Stimulated activated naive B cell treated with anti-CD40 and anti-IgM and Interleukin-4, amounts not matched to agents 10 μg/mL and 1 μg/mL and 100 μg/mL, for 72 hours (primary cell): ENCODE results near the gene ENTREP1.
"Not testable (repeated sequence)": the region's sequence is repeated elsewhere in the genome, so short reads cannot be mapped to it uniquely, and the experiment has no call there.

Experiments used
- ATAC-seq, 2 donors: fragments of 150-1000 bp; cut with Tn5 transposase; replicated peaks; 2 replicates each; pipeline ENCODE4 v1.10.0; 2021; ENCODE audit warnings: moderate library complexity in 1 of 2
- DNase-seq: peaks from one replicate; pipeline ENCODE4 v3.0.0; 2021
- H3K27ac Mint-ChIP-seq: one replicate; pipeline ENCODE4 v1.8.0; 2022; ENCODE audit warnings: mild to moderate bottlenecking, mixed read lengths
- H3K27me3 Mint-ChIP-seq, 2 donors: one replicate each; pipeline ENCODE4 v1.8.0; 2022; ENCODE audit warnings: mixed read lengths in 2 of 2
- H3K36me3 Mint-ChIP-seq, 2 donors: one replicate each; pipeline ENCODE4 v1.8.0; 2022; ENCODE audit warnings: mixed read lengths in 2 of 2, mild to moderate bottlenecking in 1 of 2
- H3K4me1 Mint-ChIP-seq, 2 donors: one replicate each; pipeline ENCODE4 v1.8.0; 2022; ENCODE audit warnings: mixed read lengths in 2 of 2, mild to moderate bottlenecking in 1 of 2
- H3K4me3 Mint-ChIP-seq, 2 donors: one replicate each; pipeline ENCODE4 v1.8.0; 2022; ENCODE audit warnings: mild to moderate bottlenecking in 2 of 2, mixed read lengths in 2 of 2, moderate library complexity in 1 of 2
- H3K9me3 Mint-ChIP-seq, 2 donors: one replicate each; pipeline ENCODE4 v1.8.0; 2022; ENCODE audit warnings: mixed read lengths in 2 of 2, mild to moderate bottlenecking in 1 of 2

Gene ENTREP1

GRCh38 chr9:69324549-69325401 is at the start of gene ENTREP1:
ENTREP1 (plus strand) TSS chr9:69325215; CDS start chr9:69325310, 95 bp downstream.
- no peak for DNase-seq
- peak within 1 kb of the TSS; percentile 50 to 73 for H3K4me3 Mint-ChIP-seq
- no peaks in the 10 kb centered on the region for H3K9me3 Mint-ChIP-seq
- H3K27me3 Mint-ChIP-seq: peaks cover 32 to 62% of the 10 kb centered on the region in 2 donors
- peaks cover 4 to 12% of the 10 kb centered on the region in 2 donors for H3K4me1 Mint-ChIP-seq
- ATAC-seq: peak; percentile 57 to 71
- no peaks in the 10 kb centered on the region for H3K36me3 Mint-ChIP-seq
- H3K27ac Mint-ChIP-seq: no peak within 1 kb of the TSS

GRCh38 chr9:69276775-69277174 is 48.2 kb upstream of the ENTREP1 start:
- peaks cover 4 to 5% of the 10 kb centered on the region in 2 donors for H3K27me3 Mint-ChIP-seq
- peaks cover 0 to 1% of the 10 kb centered on the region in 2 donors for H3K4me1 Mint-ChIP-seq
- DNase-seq: no peak
- no peak overlapping the region for H3K4me3 Mint-ChIP-seq
- no peaks in the 10 kb centered on the region for H3K36me3 Mint-ChIP-seq
- peaks cover 7 to 21% of the 10 kb centered on the region in 2 donors for H3K9me3 Mint-ChIP-seq
- no peak overlapping the region for H3K27ac Mint-ChIP-seq
- no peak for ATAC-seq

GRCh38 chr9:69279084-69279731 is 45.8 kb upstream of the ENTREP1 start:
- Mint-ChIP-seq H3K9me3 (peaks cover 7 to 18% of the 10 kb centered on the region in 2 donors), H3K36me3 (no peaks in the 10 kb centered on the region), H3K27me3 (peaks cover 8 to 13% of the 10 kb centered on the region in 2 donors), H3K27ac (no peak overlapping the region), H3K4me3 (no peak overlapping the region), H3K4me1 (no peaks in the 10 kb centered on the region)
- DNase-seq (no peak), ATAC-seq (peak in 1 of 2 donors; percentile 34)

GRCh38 chr9:69279733-69280132 is 45.3 kb upstream of the ENTREP1 start:
- Mint-ChIP-seq H3K27ac (no peak overlapping the region), H3K36me3 (peaks cover 0 to 1% of the 10 kb centered on the region in 2 donors), H3K4me3 (no peak overlapping the region), H3K27me3 (peaks cover 11 to 16% of the 10 kb centered on the region in 2 donors), H3K9me3 (peaks cover 9 to 15% of the 10 kb centered on the region in 2 donors), H3K4me1 (no peaks in the 10 kb centered on the region)
- ATAC-seq: no peak
- DNase-seq: no peak

GRCh38 chr9:69283003-69283402 is 42.0 kb upstream of the ENTREP1 start:
- no peak for DNase-seq
- Mint-ChIP-seq H3K4me3 (no peak overlapping the region), H3K9me3 (peaks cover 11 to 12% of the 10 kb centered on the region in 2 donors), H3K4me1 (no peaks in the 10 kb centered on the region), H3K36me3 (peaks cover 0 to 3% of the 10 kb centered on the region in 2 donors), H3K27me3 (peaks cover 32 to 37% of the 10 kb centered on the region in 2 donors), H3K27ac (no peak overlapping the region)
- ATAC-seq: no peak

- Mint-ChIP-seq H3K9me3 (peaks cover 0 to 5% of the 10 kb centered on the region in 2 donors), H3K4me3 (no peak overlapping the region), H3K36me3 (no peaks in the 10 kb centered on the region), H3K27ac (no peak overlapping the region), H3K27me3 (peaks cover 24 to 26% of the 10 kb centered on the region in 2 donors), H3K4me1 (peaks cover 0 to 2% of the 10 kb centered on the region in 2 donors)
- DNase-seq (no peak), ATAC-seq (no peak)
Observed at GRCh38 chr9:69292078-69292477, 32.9 kb upstream of the ENTREP1 start.

- no peak for DNase-seq
- no peak overlapping the region for H3K27ac Mint-ChIP-seq
- peaks cover 17 to 26% of the 10 kb centered on the region in 2 donors for H3K27me3 Mint-ChIP-seq
- peaks cover 0 to 5% of the 10 kb centered on the region in 2 donors for H3K9me3 Mint-ChIP-seq
- H3K4me3 Mint-ChIP-seq: no peak overlapping the region
- no peaks in the 10 kb centered on the region for H3K36me3 Mint-ChIP-seq
- ATAC-seq: no peak
- H3K4me1 Mint-ChIP-seq: peaks cover 0 to 2% of the 10 kb centered on the region in 2 donors
Observed at GRCh38 chr9:69293156-69293555, 31.9 kb upstream of the ENTREP1 start.

GRCh38 chr9:69295872-69296552 is 29.0 kb upstream of the ENTREP1 start:
- no peak for ATAC-seq
- DNase-seq: no peak
- H3K4me1 Mint-ChIP-seq: peaks cover 0 to 2% of the 10 kb centered on the region in 2 donors
- no peak overlapping the region for H3K27ac Mint-ChIP-seq
- H3K4me3 Mint-ChIP-seq: no peak overlapping the region
- H3K36me3 Mint-ChIP-seq: no peaks in the 10 kb centered on the region
- H3K27me3 Mint-ChIP-seq: peaks cover 17 to 23% of the 10 kb centered on the region in 2 donors
- H3K9me3 Mint-ChIP-seq: no peaks in the 10 kb centered on the region

GRCh38 chr9:69297300-69297980 is 27.6 kb upstream of the ENTREP1 start:
- Mint-ChIP-seq H3K4me1 (peaks cover 0 to 2% of the 10 kb centered on the region in 2 donors), H3K27ac (no peak overlapping the region), H3K4me3 (no peak overlapping the region), H3K36me3 (no peaks in the 10 kb centered on the region), H3K27me3 (peaks cover 20 to 28% of the 10 kb centered on the region in 2 donors), H3K9me3 (no peaks in the 10 kb centered on the region)
- ATAC-seq: peak in 1 of 2 donors; percentile 41
- no peak for DNase-seq

- H3K4me1 Mint-ChIP-seq: peaks cover 0 to 2% of the 10 kb centered on the region in 2 donors
- H3K4me3 Mint-ChIP-seq: no peak overlapping the region
- DNase-seq: no peak
- H3K36me3 Mint-ChIP-seq: no peaks in the 10 kb centered on the region
- H3K9me3 Mint-ChIP-seq: no peaks in the 10 kb centered on the region
- H3K27me3 Mint-ChIP-seq: peaks cover 24 to 28% of the 10 kb centered on the region in 2 donors
- ATAC-seq: no peak
- H3K27ac Mint-ChIP-seq: no peak overlapping the region
Observed at GRCh38 chr9:69299315-69299714, 25.7 kb upstream of the ENTREP1 start.

GRCh38 chr9:69299826-69300225 is 25.2 kb upstream of the ENTREP1 start:
- no peaks in the 10 kb centered on the region for H3K36me3 Mint-ChIP-seq
- peaks cover 22 to 30% of the 10 kb centered on the region in 2 donors for H3K27me3 Mint-ChIP-seq
- H3K4me3 Mint-ChIP-seq: no peak overlapping the region
- no peak for DNase-seq
- no peak for ATAC-seq
- peaks cover 0 to 2% of the 10 kb centered on the region in 2 donors for H3K4me1 Mint-ChIP-seq
- no peaks in the 10 kb centered on the region for H3K9me3 Mint-ChIP-seq
- no peak overlapping the region for H3K27ac Mint-ChIP-seq

- Mint-ChIP-seq H3K36me3 (no peaks in the 10 kb centered on the region), H3K4me3 (no peak overlapping the region), H3K27me3 (peaks cover 17 to 34% of the 10 kb centered on the region in 2 donors), H3K9me3 (no peaks in the 10 kb centered on the region), H3K4me1 (no peaks in the 10 kb centered on the region), H3K27ac (no peak overlapping the region)
- DNase-seq (no peak), ATAC-seq (no peak)
Observed at GRCh38 chr9:69303331-69303730, 21.7 kb upstream of the ENTREP1 start.

GRCh38 chr9:69306895-69307445 is 18.0 kb upstream of the ENTREP1 start:
- H3K9me3 Mint-ChIP-seq, ATAC-seq, H3K4me1 Mint-ChIP-seq, H3K27ac Mint-ChIP-seq, H3K36me3 Mint-ChIP-seq, H3K4me3 Mint-ChIP-seq, DNase-seq: not testable (repeated sequence)
- H3K27me3 Mint-ChIP-seq: peaks cover 25 to 48% of the 10 kb centered on the region in 2 donors
